Measurements from ENCODE around the gene SSTR5. TPM values are rescaled to one million over a fixed set of nuclear protein-coding genes. Genes with fewer than 3 reads are reported as not detected.

The SSTR5 gene
- total RNA-seq, 1 donor from 2014 or later: not detected

- H3K27me3 ChIP-seq: peaks cover 28% of the 10 kb centered on the region
- H3K36me3 ChIP-seq: no peaks in the 10 kb centered on the region
Observed at GRCh38 chr16:1093284-1094123, 21.0 kb downstream of the SSTR5 start.

DNA sequence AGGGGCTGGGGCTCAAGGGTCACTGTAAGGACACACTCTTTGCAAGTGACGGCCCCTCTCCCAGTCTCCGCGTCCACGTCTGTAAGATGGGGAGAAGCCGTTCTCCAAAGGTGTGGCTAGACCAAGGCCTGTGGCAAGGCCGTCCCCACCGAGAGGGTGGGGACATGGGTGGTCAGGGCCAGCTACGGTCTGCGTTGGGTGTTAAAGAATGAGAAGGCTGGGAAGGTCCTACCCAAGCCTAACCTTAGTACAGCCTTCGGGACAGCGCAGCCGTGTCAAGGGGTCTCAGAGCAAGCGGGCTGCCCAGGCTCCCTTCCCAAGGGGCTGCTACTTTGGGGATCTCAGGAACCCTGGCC, 21.6 kb downstream of the SSTR5 start:
- no peaks in the 10 kb centered on the region for H3K4me1 ChIP-seq
- no peak for DNase-seq
- TF ChIP-seq CTCF (IDR thresholded peaks at IDR 0.05): no peak
- intact Hi-C loops (cut with DNase I): no loop called here
- ATAC-seq: no peak
- no peaks in the 10 kb centered on the region for H3K36me3 ChIP-seq
- no peak overlapping the region for H3K27ac ChIP-seq
- H3K9me3 ChIP-seq: no peaks in the 10 kb centered on the region
- no peak overlapping the region for H3K4me3 ChIP-seq
- peaks cover 23% of the 10 kb centered on the region for H3K27me3 ChIP-seq

More at GRCh38 chr16:1093284-1094123, 21.0 kb downstream of the SSTR5 start:
- no peak for TF ChIP-seq CTCF (IDR thresholded peaks at IDR 0.05)
- Histone ChIP-seq H3K27ac (no peak overlapping the region), H3K4me3 (no peak overlapping the region), H3K4me1 (no peaks in the 10 kb centered on the region), H3K9me3 (no peaks in the 10 kb centered on the region)
- intact Hi-C loops (cut with DNase I): no loop called here
- ATAC-seq: no peak
- DNase-seq: no peak

GRCh38 chr16:1094601-1095449, 22.3 kb downstream of the SSTR5 start:
- intact Hi-C loops (cut with DNase I): no loop called here
- Histone ChIP-seq H3K9me3 (no peaks in the 10 kb centered on the region), H3K4me1 (no peaks in the 10 kb centered on the region), H3K27ac (no peak overlapping the region), H3K4me3 (no peak overlapping the region), H3K36me3 (no peaks in the 10 kb centered on the region), H3K27me3 (peaks cover 22% of the 10 kb centered on the region)
- no peak for TF ChIP-seq CTCF (IDR thresholded peaks at IDR 0.05)
- DNase-seq (no peak), ATAC-seq (no peak)

- Histone ChIP-seq H3K4me1 (no peaks in the 10 kb centered on the region), H3K27ac (no peak overlapping the region), H3K9me3 (no peaks in the 10 kb centered on the region), H3K36me3 (no peaks in the 10 kb centered on the region), H3K4me3 (no peak overlapping the region), H3K27me3 (peaks cover 21% of the 10 kb centered on the region)
- DNase-seq (no peak), ATAC-seq (no peak)
- intact Hi-C loops (cut with DNase I): no loop called here
- no peak for TF ChIP-seq CTCF (IDR thresholded peaks at IDR 0.05)
Observed at GRCh38 chr16:1095450-1096168, 23.1 kb downstream of the SSTR5 start.

- no peak for TF ChIP-seq CTCF (IDR thresholded peaks at IDR 0.05)
- Histone ChIP-seq H3K36me3 (no peaks in the 10 kb centered on the region), H3K4me1 (no peaks in the 10 kb centered on the region), H3K4me3 (no peak within 1 kb of the TSS), H3K27ac (no peak within 1 kb of the TSS), H3K9me3 (no peaks in the 10 kb centered on the region), H3K27me3 (peaks cover 19% of the 10 kb centered on the region)
- no peak for DNase-seq
- intact Hi-C loops (cut with DNase I): no loop called here
- no peak for ATAC-seq
Observed at GRCh38 chr16:1096169-1097082, 23.9 kb downstream of the SSTR5 start, which contains the start of gene C1QTNF8. TSS of gene C1QTNF8 (minus strand) at chr16:1096244. CDS start at chr16:1094922, 1,322 bp downstream.
